HG03103 (cell line): ENCODE data around the gene MYO3B.
"Not testable (repeated sequence)": the region's sequence is repeated elsewhere in the genome, so short reads cannot be mapped to it uniquely, and the experiment has no call there.

Experiments
- ATAC-seq: cut with Tn5 transposase; IDR thresholded peaks from one replicate; pipeline ENCODE4 v1.9.1; 2021; ENCODE audit warnings: low read depth; ENCODE audit not compliant: unreplicated experiment

The MYO3B gene

GRCh38 chr2:170579511-170579910 is 401.6 kb downstream of the MYO3B start:
- ATAC-seq: no peak

DNA sequence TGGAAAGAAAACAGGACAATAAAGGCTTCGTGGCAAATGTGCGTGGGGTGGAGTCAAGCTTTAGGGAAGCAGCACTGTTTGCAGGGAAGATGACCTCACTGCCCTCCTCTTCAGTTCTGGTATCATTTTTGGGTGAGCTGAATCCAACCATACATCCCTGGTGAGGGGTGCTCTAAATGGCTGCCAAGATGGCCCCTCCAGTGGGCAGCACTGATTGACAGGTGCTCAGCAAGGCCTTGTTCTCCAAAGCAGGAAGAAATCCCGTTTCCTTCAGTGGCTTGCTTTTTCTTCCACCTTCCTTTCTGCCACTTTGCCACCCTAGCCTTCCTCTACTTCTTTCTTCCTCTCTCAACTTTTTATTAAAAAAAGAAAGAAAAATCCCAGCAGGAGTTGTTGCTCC is 404.4 kb downstream of the MYO3B start:
- no peak for ATAC-seq

DNA sequence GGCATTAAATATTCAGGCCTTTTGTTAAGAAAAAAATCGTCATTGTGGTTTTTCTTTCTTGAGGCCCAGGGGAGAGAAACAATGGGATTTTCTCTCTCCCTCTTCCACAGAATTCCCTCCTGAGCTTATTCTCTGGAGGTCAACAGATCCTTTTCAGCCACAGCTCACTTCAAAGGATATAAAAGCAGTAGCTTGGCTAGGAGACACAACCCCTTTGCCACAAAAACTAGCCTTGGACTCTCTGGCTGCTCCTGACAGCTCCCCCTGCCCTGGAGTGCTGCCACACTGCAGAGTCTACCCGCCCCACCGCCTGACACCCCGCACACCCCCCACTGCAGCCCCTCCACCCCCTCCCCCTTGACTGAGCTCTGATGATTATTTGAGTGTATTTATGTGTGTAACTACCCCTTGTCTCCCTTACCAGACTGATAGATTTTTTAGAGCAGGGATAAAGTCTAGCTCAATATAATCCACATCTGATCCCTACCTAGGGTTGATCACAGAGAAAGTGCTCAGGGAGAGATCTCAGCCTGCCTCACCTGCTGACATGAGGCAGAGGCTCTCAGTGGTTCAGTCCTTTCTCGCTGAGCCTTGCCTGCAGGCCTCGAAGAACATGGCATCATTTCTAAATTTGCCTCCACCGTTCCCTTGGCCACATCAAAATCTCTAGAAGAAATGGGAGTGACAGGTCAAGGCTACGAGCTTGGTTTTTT is 405.0 kb downstream of the MYO3B start:
- ATAC-seq: no peak

DNA sequence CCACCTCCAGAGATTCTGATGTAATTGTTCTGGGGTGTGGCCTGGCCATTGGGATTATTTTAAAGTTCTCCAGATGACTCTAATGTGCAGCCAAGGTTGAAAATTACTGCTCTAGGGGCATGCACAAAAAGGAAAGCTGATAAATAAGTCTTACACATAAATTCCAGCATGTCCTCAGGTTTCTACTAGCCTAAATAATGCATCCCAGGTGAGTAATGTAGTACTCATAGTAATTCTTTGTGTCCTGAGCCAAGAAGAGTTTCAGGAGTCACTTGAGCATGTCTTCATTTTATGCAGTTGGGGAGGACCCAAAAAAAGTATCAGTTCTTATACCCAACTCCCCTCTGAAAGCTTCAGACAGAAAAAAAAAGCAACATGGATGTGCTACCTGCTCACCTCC is 407.1 kb downstream of the MYO3B start:
- ATAC-seq: no peak

DNA sequence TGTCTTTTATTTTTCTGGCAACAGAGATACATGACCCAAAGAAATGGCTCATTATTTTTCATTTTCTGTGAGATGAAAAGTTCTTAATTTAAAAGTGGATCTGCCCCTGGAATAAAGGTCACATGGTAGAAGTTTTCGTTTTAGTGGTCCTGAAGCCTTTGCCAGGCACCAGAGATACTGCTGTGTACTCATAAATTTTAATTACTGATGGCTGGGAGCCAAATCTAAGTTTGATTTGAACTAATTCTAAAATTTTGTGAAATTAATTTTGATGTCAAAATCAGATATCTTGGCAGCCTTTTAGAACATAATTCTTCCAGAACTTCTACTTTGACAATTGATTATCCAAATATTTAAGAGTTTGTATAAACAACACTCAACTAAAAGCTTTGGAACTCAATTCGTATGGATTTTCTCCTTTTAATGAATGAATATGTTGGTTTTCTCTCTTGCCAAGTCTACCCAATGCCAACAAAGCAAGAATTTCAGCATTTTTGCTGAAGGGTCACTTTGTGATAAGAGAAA is 408.7 kb downstream of the MYO3B start:
- ATAC-seq: no peak

GRCh38 chr2:170587117-170587516 is 409.2 kb downstream of the MYO3B start:
- no peak for ATAC-seq

- ATAC-seq: no peak
These were observed 410.0 kb downstream of the MYO3B start for GRCh38 chr2:170587922-170588321.

- ATAC-seq: no peak
These were observed 410.8 kb downstream of the MYO3B start for GRCh38 chr2:170588729-170589128.

- ATAC-seq: no peak
These were observed 418.6 kb downstream of the MYO3B start for GRCh38 chr2:170596576-170596975.

- ATAC-seq: no peak
These were observed 420.1 kb downstream of the MYO3B start for GRCh38 chr2:170598067-170598395.

DNA sequence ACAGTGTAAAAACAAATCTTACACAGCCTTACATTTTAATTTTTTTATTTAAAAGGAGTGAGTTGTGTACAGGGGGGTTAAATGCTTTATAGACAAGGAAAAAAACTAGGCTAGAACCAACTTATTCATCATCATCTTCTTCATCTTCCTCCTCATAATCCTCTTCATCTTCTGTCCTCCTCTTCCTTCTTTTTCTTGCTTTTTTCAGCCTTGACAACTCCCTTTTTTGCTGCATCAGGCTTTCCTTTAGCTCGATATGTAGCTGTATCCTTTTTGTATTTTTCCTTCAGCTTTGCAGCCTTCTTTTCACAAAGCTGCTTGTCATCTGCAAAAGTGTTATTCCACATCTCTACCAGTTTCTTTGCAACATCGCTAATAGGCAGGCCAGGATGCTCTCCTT is 423.5 kb downstream of the MYO3B start:
- ATAC-seq: no peak

DNA sequence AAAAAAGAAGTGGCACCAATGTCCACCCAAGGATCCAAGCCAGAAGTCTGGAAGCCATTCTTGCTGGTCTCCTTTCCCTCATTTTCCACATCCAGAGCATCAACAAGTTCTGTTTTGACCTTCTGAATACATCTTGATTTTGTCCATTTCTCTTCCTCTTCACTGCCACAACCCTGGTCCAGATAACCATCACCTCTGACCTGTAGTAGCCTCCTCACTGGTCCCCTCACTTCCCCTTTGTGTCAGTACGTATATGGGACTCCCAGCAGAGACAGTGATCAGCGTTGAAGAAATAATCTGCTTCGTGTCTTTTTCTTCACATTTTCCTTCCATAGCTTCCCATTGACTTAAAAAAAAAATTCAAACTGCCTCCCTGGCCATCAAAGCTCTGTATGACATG is 427.9 kb downstream of the MYO3B start:
- ATAC-seq: no peak

DNA sequence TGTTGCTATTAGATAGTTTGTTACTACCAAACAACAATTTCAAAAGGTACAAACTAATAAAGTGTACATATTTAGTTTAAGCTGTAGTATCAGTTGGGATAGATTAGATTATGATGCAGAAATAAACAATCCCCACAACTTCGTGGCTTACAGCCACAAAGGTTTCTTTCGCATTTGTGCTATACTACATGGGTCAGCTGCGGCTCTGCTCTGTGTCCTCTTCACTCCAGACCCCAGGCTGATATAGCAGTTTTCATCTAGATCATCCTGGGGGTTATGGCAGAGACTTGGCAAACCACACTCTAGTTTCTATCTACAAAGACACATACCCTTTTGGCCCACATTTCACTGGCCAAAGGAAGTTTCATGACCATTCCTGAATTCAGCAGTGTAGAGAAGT is 429.2 kb downstream of the MYO3B start:
- no peak for ATAC-seq

DNA sequence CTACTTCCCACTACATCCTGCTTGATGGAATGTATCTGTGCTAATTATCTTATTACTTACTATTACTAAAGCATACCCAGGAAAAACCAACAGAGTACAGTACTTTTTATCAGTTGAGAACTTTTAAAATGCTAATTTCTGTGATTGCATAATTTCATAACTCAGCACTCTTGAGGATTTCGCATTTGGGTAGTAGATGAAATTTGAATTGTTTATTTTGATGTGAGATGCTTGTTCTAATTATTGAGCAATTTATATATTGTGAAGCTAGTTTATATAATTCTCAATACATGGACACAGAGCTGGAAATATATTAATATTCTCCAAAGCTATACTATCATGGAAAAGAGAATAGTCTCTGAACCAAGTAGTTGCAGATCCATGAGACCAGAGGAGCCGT is 432.7 kb downstream of the MYO3B start:
- ATAC-seq: no peak

DNA sequence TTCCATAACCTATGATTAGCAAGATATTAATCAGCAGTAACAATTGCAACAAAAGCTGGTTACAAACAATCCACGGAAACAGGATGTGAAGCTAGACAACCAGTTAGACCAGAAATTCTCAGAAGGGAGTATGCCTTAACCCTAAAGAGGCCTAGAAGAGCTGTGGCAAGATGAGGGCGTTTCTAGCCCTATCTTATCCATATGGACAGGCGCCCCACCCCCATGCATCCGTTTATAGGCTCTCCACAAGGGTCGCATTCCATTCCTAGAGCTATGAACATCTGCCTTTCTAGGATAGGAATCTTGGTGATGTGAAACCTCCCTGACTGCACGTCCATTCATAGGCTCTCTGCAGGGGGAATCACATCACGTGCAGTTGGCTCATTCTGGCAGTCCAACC is 441.0 kb downstream of the MYO3B start:
- not testable (repeated sequence) for ATAC-seq

DNA sequence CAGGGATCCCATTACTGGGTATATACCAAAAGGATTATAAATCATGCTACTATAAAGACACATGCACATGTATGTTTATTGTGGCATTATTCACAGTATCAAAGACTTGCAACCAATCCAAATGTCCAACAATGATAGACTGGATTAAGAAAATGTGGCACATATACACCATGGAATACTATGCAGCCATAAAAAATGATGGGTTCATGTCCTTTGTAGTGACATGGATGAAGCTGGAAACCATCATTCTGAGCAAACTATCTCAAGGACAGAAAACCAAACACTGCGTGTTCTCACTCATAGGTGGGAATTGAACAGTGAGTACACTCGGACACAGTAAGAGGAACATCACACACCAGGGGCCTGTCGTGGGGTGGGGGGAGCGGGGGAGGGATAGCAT is 457.1 kb downstream of the MYO3B start:
- not testable (repeated sequence) for ATAC-seq

DNA sequence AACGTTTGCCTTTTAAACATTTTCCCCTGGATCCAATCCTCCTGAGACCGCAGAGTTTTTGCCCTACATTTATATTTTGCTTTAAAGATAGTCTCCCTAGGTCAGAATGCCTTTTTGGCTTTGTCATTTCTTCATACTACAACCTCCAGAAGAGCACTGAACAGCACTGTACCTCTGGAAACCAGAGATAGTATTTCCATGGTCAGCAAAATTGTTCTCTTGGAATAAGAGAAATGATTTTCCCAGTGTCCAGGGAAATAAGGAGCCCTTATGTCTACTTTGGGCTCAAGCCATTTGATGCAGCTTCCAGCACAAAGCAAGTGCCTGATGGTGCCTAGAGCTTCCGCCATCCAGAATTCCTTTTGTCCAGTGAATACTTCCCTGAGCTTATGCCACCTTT is 461.7 kb downstream of the MYO3B start:
- no peak for ATAC-seq

GRCh38 chr2:170641961-170642360 is 464.0 kb downstream of the MYO3B start:
- ATAC-seq: no peak

DNA sequence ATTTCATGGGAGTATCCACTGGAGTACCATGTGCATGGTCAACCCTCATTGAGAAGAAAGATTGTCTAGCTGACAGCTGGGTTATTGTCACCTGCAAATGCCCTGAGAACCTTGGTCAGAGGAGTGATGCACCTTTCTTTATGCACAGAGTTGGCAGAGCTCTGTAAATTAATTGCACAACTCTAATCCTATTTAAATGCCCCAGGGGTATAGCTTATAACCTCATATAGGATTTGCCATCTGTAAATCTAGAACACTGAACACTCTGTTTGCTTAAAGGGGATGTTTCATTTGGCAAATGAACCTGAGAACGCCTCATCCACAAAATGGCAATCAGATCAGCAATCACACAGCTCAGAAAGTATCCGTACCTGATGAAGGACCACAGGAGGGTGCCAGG is 465.4 kb downstream of the MYO3B start:
- no peak for ATAC-seq

- ATAC-seq: no peak
These were observed 469.9 kb downstream of the MYO3B start for GRCh38 chr2:170647741-170648436.

- ATAC-seq: no peak
These were observed 473.8 kb downstream of the MYO3B start for GRCh38 chr2:170651624-170652325.
